SK-N-SH treated with all-trans-retinoic acid at 6 μM for 48 hours (cell line): ENCODE data around the gene PMP22.

Experiments used
- ARNTL ChIP-seq: fragments of 450-650 bp; formaldehyde crosslinking; IDR thresholded peaks from 2 replicates; pipeline ENCODE4 v1.5.0; 2020; ENCODE audit warnings: low read depth, mild to moderate bottlenecking, moderate library complexity, borderline replicate concordance
- BACH2 ChIP-seq: fragments of 250-450 bp; sonication (Bioruptor Pico); IDR thresholded peaks from 2 replicates; pipeline ENCODE4 v1.9.0; 2021; ENCODE audit warnings: mild to moderate bottlenecking, borderline replicate concordance
- CSDC2 ChIP-seq: fragments of 250-450 bp; sonication (Bioruptor Pico); IDR thresholded peaks from 2 replicates; pipeline ENCODE4 v1.5.0; 2020; ENCODE audit warnings: mild to moderate bottlenecking, moderate library complexity
- ESRRG ChIP-seq: fragments of 250-450 bp; sonication (Bioruptor Pico); IDR thresholded peaks from 2 replicates; pipeline ENCODE4 v1.6.1; 2021; ENCODE audit warnings: mild to moderate bottlenecking
- OSR1 ChIP-seq: fragments of 250-450 bp; sonication (Bioruptor Pico); IDR thresholded peaks from 2 replicates; pipeline ENCODE4 v1.8.0; 2022; ENCODE audit warnings: moderate library complexity, mild to moderate bottlenecking, inconsistent platforms
- RARB ChIP-seq: fragments of 250-450 bp; sonication (Bioruptor Pico); IDR thresholded peaks from 2 replicates; pipeline ENCODE4 v1.8.0; 2021; ENCODE audit warnings: mild to moderate bottlenecking, moderate library complexity
- ZC3H10 ChIP-seq: fragments of 250-450 bp; sonication (Bioruptor Pico); IDR thresholded peaks from 2 replicates; pipeline ENCODE4 v1.5.1; 2021; ENCODE audit warnings: mild to moderate bottlenecking, moderate library complexity
- ZFP3 ChIP-seq: fragments of 250-450 bp; sonication (Bioruptor Pico); IDR thresholded peaks from 2 replicates; pipeline ENCODE4 v1.5.0; 2020; ENCODE audit warnings: mild to moderate bottlenecking, moderate library complexity
- ZNF8 ChIP-seq: fragments of 450-650 bp; formaldehyde crosslinking; IDR thresholded peaks from 2 replicates; pipeline ENCODE4 v1.5.0; 2020; ENCODE audit warnings: mild to moderate bottlenecking, moderate library complexity
- TF ChIP-seq, protein P1 (sequence below): fragments of 250-450 bp; sonication (Bioruptor Pico); IDR thresholded peaks from 2 replicates; pipeline ENCODE4 v1.8.0; 2020; ENCODE audit warnings: mild to moderate bottlenecking, moderate library complexity, borderline replicate concordance
- TF ChIP-seq, protein P2 (sequence below): fragments of 250-450 bp; sonication (Bioruptor Pico); IDR thresholded peaks from 2 replicates; pipeline ENCODE4 v1.5.0; 2020; ENCODE audit warnings: mild to moderate bottlenecking, moderate library complexity

- TF ChIP-seq ESRRG (CRISPR knock-in tag), result no peak
- TF ChIP-seq, protein P1, sequence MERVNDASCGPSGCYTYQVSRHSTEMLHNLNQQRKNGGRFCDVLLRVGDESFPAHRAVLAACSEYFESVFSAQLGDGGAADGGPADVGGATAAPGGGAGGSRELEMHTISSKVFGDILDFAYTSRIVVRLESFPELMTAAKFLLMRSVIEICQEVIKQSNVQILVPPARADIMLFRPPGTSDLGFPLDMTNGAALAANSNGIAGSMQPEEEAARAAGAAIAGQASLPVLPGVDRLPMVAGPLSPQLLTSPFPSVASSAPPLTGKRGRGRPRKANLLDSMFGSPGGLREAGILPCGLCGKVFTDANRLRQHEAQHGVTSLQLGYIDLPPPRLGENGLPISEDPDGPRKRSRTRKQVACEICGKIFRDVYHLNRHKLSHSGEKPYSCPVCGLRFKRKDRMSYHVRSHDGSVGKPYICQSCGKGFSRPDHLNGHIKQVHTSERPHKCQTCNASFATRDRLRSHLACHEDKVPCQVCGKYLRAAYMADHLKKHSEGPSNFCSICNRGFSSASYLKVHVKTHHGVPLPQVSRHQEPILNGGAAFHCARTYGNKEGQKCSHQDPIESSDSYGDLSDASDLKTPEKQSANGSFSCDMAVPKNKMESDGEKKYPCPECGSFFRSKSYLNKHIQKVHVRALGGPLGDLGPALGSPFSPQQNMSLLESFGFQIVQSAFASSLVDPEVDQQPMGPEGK, result no peak
- TF ChIP-seq CSDC2 (CRISPR knock-in tag), result no peak
- TF ChIP-seq BACH2 (CRISPR knock-in tag), result no peak
- TF ChIP-seq, protein P2, sequence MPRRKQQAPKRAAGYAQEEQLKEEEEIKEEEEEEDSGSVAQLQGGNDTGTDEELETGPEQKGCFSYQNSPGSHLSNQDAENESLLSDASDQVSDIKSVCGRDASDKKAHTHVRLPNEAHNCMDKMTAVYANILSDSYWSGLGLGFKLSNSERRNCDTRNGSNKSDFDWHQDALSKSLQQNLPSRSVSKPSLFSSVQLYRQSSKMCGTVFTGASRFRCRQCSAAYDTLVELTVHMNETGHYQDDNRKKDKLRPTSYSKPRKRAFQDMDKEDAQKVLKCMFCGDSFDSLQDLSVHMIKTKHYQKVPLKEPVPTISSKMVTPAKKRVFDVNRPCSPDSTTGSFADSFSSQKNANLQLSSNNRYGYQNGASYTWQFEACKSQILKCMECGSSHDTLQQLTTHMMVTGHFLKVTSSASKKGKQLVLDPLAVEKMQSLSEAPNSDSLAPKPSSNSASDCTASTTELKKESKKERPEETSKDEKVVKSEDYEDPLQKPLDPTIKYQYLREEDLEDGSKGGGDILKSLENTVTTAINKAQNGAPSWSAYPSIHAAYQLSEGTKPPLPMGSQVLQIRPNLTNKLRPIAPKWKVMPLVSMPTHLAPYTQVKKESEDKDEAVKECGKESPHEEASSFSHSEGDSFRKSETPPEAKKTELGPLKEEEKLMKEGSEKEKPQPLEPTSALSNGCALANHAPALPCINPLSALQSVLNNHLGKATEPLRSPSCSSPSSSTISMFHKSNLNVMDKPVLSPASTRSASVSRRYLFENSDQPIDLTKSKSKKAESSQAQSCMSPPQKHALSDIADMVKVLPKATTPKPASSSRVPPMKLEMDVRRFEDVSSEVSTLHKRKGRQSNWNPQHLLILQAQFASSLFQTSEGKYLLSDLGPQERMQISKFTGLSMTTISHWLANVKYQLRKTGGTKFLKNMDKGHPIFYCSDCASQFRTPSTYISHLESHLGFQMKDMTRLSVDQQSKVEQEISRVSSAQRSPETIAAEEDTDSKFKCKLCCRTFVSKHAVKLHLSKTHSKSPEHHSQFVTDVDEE (CRISPR knock-in tag), result no peak
- TF ChIP-seq RARB (CRISPR knock-in tag), result no peak
- no peak for TF ChIP-seq OSR1 (CRISPR knock-in tag)
- no peak for TF ChIP-seq ZFP3 (CRISPR knock-in tag)
- no peak for TF ChIP-seq ARNTL (CRISPR knock-in tag)
- no peak for TF ChIP-seq ZNF8 (CRISPR knock-in tag)
- no peak for TF ChIP-seq ZC3H10 (CRISPR knock-in tag)
These were observed 2.6 kb downstream of the PMP22 start for GRCh38 chr17:15262291-15263205.
